ENCODE results near the gene MAGEB10. TPM values are rescaled to one million over a fixed set of nuclear protein-coding genes. Genes with fewer than 3 reads are reported as not detected.
"Not testable (repeated sequence)": the region's sequence is repeated elsewhere in the genome, so short reads cannot be mapped to it uniquely, and the experiment has no call there.

MAGEB10 gene
- total RNA-seq = not detected

- Mint-ChIP-seq H3K27ac (no peak within 1 kb of the TSS), H3K4me3 (no peak within 1 kb of the TSS), H3K27me3 (no peaks in the 10 kb centered on the region), H3K36me3 (ENCODE audit: low read depth) (no peaks in the 10 kb centered on the region), H3K9me3 (no peaks in the 10 kb centered on the region), H3K4me1 (no peaks in the 10 kb centered on the region)
- ATAC-seq (replicated peaks) = no peak
Observed at GRCh38 chrX:27807690-27808089, at the start of gene MAGEB10. Gene MAGEB10, plus strand, starts transcription at chrX:27807990. Its CDS starts 13,317 bp downstream, at chrX:27821307.

- H3K27me3 Mint-ChIP-seq = no peaks in the 10 kb centered on the region
- H3K4me1 Mint-ChIP-seq = no peaks in the 10 kb centered on the region
- H3K36me3 Mint-ChIP-seq (ENCODE audit: low read depth) = no peaks in the 10 kb centered on the region
- ATAC-seq (replicated peaks) = no peak
- H3K27ac Mint-ChIP-seq = no peak overlapping the region
- peaks cover 4% of the 10 kb centered on the region for H3K9me3 Mint-ChIP-seq
- no peak overlapping the region for H3K4me3 Mint-ChIP-seq
Observed at GRCh38 chrX:27765718-27766117, 42.1 kb upstream of the MAGEB10 start.

GRCh38 chrX:27767387-27767786 lies 40.4 kb upstream of the MAGEB10 start:
- H3K36me3 Mint-ChIP-seq (ENCODE audit: low read depth) = no peaks in the 10 kb centered on the region
- no peaks in the 10 kb centered on the region for H3K9me3 Mint-ChIP-seq
- H3K4me3 Mint-ChIP-seq = no peak overlapping the region
- H3K27me3 Mint-ChIP-seq = no peaks in the 10 kb centered on the region
- no peaks in the 10 kb centered on the region for H3K4me1 Mint-ChIP-seq
- ATAC-seq (replicated peaks) = no peak
- H3K27ac Mint-ChIP-seq = no peak overlapping the region

DNA sequence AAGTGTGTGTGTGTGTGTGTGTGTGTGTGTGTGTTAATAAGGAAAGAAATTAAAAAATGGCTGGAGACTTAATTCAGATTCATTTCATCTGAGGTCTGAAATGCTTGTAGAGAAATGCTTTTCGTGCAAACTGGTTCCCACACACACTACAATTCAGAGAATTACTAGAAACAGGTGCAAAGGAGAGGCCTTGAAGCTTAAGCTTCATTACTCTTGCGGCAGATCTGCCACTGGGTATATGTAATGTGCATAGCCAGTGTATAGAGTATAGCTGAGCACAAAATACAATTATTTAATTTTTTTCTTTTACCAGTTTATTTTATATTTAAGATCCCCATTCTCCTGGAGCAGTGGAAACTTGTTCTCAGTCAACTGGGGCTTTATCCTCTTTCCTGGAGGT lies 31.8 kb upstream of the MAGEB10 start:
- H3K36me3 Mint-ChIP-seq (ENCODE audit: low read depth) = no peaks in the 10 kb centered on the region
- H3K27me3 Mint-ChIP-seq = no peaks in the 10 kb centered on the region
- H3K4me3 Mint-ChIP-seq = no peak overlapping the region
- no peaks in the 10 kb centered on the region for H3K9me3 Mint-ChIP-seq
- no peak overlapping the region for H3K27ac Mint-ChIP-seq
- no peaks in the 10 kb centered on the region for H3K4me1 Mint-ChIP-seq
- ATAC-seq (replicated peaks) = no peak

- no peaks in the 10 kb centered on the region for H3K4me1 Mint-ChIP-seq
- no peaks in the 10 kb centered on the region for H3K36me3 Mint-ChIP-seq (ENCODE audit: low read depth)
- H3K9me3 Mint-ChIP-seq = no peaks in the 10 kb centered on the region
- no peak overlapping the region for H3K27ac Mint-ChIP-seq
- no peak overlapping the region for H3K4me3 Mint-ChIP-seq
- ATAC-seq (replicated peaks) = no peak
- H3K27me3 Mint-ChIP-seq = no peaks in the 10 kb centered on the region
Observed at GRCh38 chrX:27796640-27797257, 11.0 kb upstream of the MAGEB10 start.

- Mint-ChIP-seq H3K4me3 (no peak overlapping the region), H3K27ac (no peak overlapping the region), H3K4me1 (no peaks in the 10 kb centered on the region), H3K9me3 (no peaks in the 10 kb centered on the region), H3K27me3 (no peaks in the 10 kb centered on the region), H3K36me3 (ENCODE audit: low read depth) (no peaks in the 10 kb centered on the region)
- ATAC-seq (replicated peaks) = no peak
Observed at GRCh38 chrX:27797575-27797974, 10.2 kb upstream of the MAGEB10 start.

GRCh38 chrX:27808226-27808625 lies 436 bp downstream of the MAGEB10 start:
- no peaks in the 10 kb centered on the region for H3K27me3 Mint-ChIP-seq
- H3K9me3 Mint-ChIP-seq = peaks cover under 1% of the 10 kb centered on the region
- no peak overlapping the region for H3K27ac Mint-ChIP-seq
- ATAC-seq (replicated peaks) = no peak
- no peaks in the 10 kb centered on the region for H3K4me1 Mint-ChIP-seq
- H3K4me3 Mint-ChIP-seq = no peak overlapping the region
- H3K36me3 Mint-ChIP-seq (ENCODE audit: low read depth) = no peaks in the 10 kb centered on the region

- not testable (repeated sequence) for H3K9me3 Mint-ChIP-seq; H3K4me1 Mint-ChIP-seq; H3K36me3 Mint-ChIP-seq (ENCODE audit: low read depth); ATAC-seq (replicated peaks); H3K27me3 Mint-ChIP-seq; H3K27ac Mint-ChIP-seq; H3K4me3 Mint-ChIP-seq
Observed at GRCh38 chrX:27808991-27809859, 1.4 kb downstream of the MAGEB10 start.

DNA sequence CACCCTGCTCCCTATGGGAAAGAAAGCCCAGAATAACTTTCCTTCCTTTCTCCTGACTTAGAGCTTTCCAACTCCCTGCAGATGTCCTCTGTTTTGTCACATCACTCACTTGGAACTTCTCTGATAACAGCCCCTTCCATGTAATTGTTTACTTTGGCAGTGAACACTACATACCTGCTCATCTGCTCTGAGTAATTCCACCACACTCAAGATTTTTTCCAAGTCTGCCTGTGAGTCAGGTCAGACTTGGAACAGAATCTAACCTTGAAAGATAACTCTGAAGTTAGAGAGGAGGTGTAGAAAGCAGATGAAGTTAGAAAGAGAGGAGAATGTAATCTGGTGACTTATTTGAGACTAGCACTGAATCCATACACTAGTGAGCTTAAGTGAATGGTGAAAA lies 7.4 kb downstream of the MAGEB10 start:
- ATAC-seq (replicated peaks) = no peak
- H3K4me1 Mint-ChIP-seq = no peaks in the 10 kb centered on the region
- H3K9me3 Mint-ChIP-seq = peaks cover 4% of the 10 kb centered on the region
- no peaks in the 10 kb centered on the region for H3K36me3 Mint-ChIP-seq (ENCODE audit: low read depth)
- H3K27me3 Mint-ChIP-seq = no peaks in the 10 kb centered on the region
- no peak overlapping the region for H3K4me3 Mint-ChIP-seq
- H3K27ac Mint-ChIP-seq = no peak overlapping the region

- Mint-ChIP-seq H3K27me3 (no peaks in the 10 kb centered on the region), H3K4me1 (no peaks in the 10 kb centered on the region), H3K4me3 (no peak overlapping the region), H3K36me3 (ENCODE audit: low read depth) (no peaks in the 10 kb centered on the region), H3K27ac (no peak overlapping the region), H3K9me3 (no peaks in the 10 kb centered on the region)
- no peak for ATAC-seq (replicated peaks)
Observed at GRCh38 chrX:27823812-27824211, 16.0 kb downstream of the MAGEB10 start.

DNA sequence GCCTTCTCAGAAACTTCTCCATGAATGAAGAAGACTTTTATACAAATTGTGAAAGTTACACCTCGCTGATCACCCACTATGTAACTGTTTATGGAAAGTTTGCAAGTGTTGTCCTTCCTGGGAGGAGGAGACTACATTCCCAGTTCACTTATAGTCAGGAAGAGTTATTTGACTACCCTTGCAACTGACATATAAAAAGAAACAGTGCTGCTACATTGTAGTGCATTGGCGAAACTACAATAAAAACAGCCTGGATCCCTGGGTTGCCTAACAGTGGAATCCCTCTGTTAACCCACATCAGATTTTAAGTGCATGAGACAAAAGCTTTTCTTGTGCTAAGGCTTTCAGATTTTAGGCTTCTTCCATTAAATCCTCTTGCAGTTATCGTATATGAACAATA lies 30.4 kb downstream of the MAGEB10 start:
- Mint-ChIP-seq H3K9me3 (no peaks in the 10 kb centered on the region), H3K27me3 (no peaks in the 10 kb centered on the region), H3K27ac (no peak overlapping the region), H3K4me3 (no peak overlapping the region), H3K36me3 (ENCODE audit: low read depth) (no peaks in the 10 kb centered on the region), H3K4me1 (no peaks in the 10 kb centered on the region)
- ATAC-seq (replicated peaks) = no peak

DNA sequence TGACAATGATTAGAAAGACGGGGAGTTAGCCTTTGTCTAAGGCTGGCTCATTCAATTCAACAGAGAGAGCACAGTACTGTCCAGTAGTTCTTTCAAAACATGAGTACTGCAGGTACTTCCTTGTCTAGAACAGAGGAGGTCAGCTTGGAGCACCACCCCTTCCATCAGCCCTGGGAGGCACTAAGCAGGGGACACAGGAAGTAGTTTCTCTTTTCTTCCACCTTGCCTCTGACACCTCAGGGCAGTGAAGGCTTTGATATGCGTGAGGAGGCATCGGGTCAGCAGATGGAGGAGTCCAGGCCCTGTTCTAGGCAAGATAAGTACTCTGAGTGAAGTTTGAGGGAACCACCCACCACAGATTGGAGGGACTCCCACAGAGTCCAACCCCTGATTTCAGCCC lies 33.1 kb downstream of the MAGEB10 start:
- no peak overlapping the region for H3K4me3 Mint-ChIP-seq
- no peaks in the 10 kb centered on the region for H3K36me3 Mint-ChIP-seq (ENCODE audit: low read depth)
- no peak overlapping the region for H3K27ac Mint-ChIP-seq
- H3K4me1 Mint-ChIP-seq = no peaks in the 10 kb centered on the region
- no peaks in the 10 kb centered on the region for H3K27me3 Mint-ChIP-seq
- no peak for ATAC-seq (replicated peaks)
- no peaks in the 10 kb centered on the region for H3K9me3 Mint-ChIP-seq

DNA sequence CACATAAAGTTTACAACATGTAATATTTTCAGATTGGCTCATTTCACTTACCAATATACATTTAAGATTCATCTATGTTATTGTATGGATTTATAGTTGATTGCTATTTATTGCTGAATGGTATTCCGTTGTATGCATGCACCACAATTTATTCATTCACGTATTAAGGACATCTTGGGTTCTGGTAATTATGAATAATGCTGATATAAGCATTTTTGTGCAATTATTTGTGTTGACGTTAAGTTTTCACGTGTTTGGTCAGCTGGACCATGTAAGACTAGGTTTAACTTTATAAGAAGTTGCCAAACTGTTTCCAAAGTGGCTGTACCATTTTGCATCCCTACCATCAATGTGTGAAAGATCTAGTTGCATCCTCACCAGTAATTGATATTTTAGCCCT lies 35.1 kb downstream of the MAGEB10 start:
- Mint-ChIP-seq H3K4me1 (no peaks in the 10 kb centered on the region), H3K36me3 (ENCODE audit: low read depth) (no peaks in the 10 kb centered on the region), H3K9me3 (no peaks in the 10 kb centered on the region), H3K4me3 (no peak overlapping the region), H3K27ac (no peak overlapping the region), H3K27me3 (no peaks in the 10 kb centered on the region)
- ATAC-seq (replicated peaks) = no peak

GRCh38 chrX:27860337-27860736 lies 52.5 kb downstream of the MAGEB10 start:
- H3K4me1 Mint-ChIP-seq = no peaks in the 10 kb centered on the region
- H3K27me3 Mint-ChIP-seq = no peaks in the 10 kb centered on the region
- H3K36me3 Mint-ChIP-seq (ENCODE audit: low read depth) = no peaks in the 10 kb centered on the region
- no peaks in the 10 kb centered on the region for H3K9me3 Mint-ChIP-seq
- H3K27ac Mint-ChIP-seq = no peak overlapping the region
- ATAC-seq (replicated peaks) = no peak
- H3K4me3 Mint-ChIP-seq = no peak overlapping the region

DNA sequence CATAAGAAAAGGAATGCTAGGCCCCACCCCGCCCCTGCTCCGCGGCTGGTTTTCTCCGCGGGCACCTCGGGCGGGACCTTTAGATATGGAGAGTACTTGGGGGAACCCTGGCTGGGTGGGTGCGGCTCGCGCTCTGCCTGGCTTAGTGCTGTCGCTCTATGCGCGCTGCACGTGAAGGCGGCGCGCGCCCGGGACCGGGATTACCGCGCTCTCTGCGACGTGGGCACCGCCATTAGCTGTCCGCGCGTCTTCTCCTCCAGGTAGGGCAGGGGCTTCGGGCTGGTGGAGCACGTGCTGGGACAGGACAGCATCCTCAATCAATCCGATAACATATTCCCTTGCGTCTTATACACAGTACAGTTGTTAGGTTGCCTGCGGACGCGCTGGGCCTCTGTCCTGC lies 56.0 kb downstream of the MAGEB10 start:
- ATAC-seq (replicated peaks) = no peak
- no peaks in the 10 kb centered on the region for H3K9me3 Mint-ChIP-seq
- no peak overlapping the region for H3K4me3 Mint-ChIP-seq
- no peak overlapping the region for H3K27ac Mint-ChIP-seq
- no peaks in the 10 kb centered on the region for H3K36me3 Mint-ChIP-seq (ENCODE audit: low read depth)
- H3K27me3 Mint-ChIP-seq = no peaks in the 10 kb centered on the region
- no peaks in the 10 kb centered on the region for H3K4me1 Mint-ChIP-seq
